ENCODE measurements around the gene ASAP2.

- TF ChIP-seq POLR2A (IDR thresholded peaks at IDR 0.05) (no peak), CTCF (IDR thresholded peaks at IDR 0.05) (no peak)
Observed at GRCh38 chr2:9300214-9300613, 93.6 kb downstream of the ASAP2 start.
